ENCODE data around the gene ZNF280C.

Gene ZNF280C

GRCh38 chrX:130296297-130296678 is 27.6 kb upstream of the ZNF280C start:
- Histone ChIP-seq H3K27ac (ENCODE audit: low read depth, low read length) (no peak overlapping the region), H3K79me2 (ENCODE audit: insufficient read depth, low read length) (no peaks in the 10 kb centered on the region), H3K36me3 (ENCODE audit: low read length) (no peaks in the 10 kb centered on the region), H4K20me1 (ENCODE audit: low read depth, low read length) (no peaks in the 10 kb centered on the region), H2AFZ (ENCODE audit: low read depth, low read length, severe bottlenecking) (no peak overlapping the region), H3K4me2 (ENCODE audit: low read depth, low read length, poor library complexity, severe bottlenecking) (no peak overlapping the region), H3K9ac (ENCODE audit: low read length) (no peak overlapping the region), H3F3A (ENCODE audit: insufficient read depth) (no peaks in the 10 kb centered on the region), H3K9me3 (ENCODE audit: insufficient read depth, low read length) (no peaks in the 10 kb centered on the region), H3K27me3 (ENCODE audit: low read length) (no peaks in the 10 kb centered on the region), H3K4me3 (ENCODE audit: insufficient read depth, low read length, poor library complexity, severe bottlenecking) (no peak overlapping the region), H3K9me2 (replicated peaks; ENCODE audit: insufficient read depth, low read length) (no peaks in the 10 kb centered on the region)
- TF ChIP-seq CTCF (IDR thresholded peaks at IDR 0.05; ENCODE audit: insufficient read depth, low read length, poor library complexity, severe bottlenecking) (no peak), EZH2phosphoT487 (conservative IDR thresholded peaks at IDR 0.05; ENCODE audit: low read length) (no peak)

- Histone ChIP-seq H3K4me3 (ENCODE audit: insufficient read depth, low read length, poor library complexity, severe bottlenecking) (no peak overlapping the region), H3F3A (ENCODE audit: insufficient read depth) (no peaks in the 10 kb centered on the region), H4K20me1 (ENCODE audit: low read depth, low read length) (no peaks in the 10 kb centered on the region), H3K27ac (ENCODE audit: low read depth, low read length) (no peak overlapping the region), H3K4me2 (ENCODE audit: low read depth, low read length, poor library complexity, severe bottlenecking) (no peak overlapping the region), H3K79me2 (ENCODE audit: insufficient read depth, low read length) (no peaks in the 10 kb centered on the region), H3K36me3 (ENCODE audit: low read length) (no peaks in the 10 kb centered on the region), H3K9me2 (replicated peaks; ENCODE audit: insufficient read depth, low read length) (no peaks in the 10 kb centered on the region), H3K27me3 (ENCODE audit: low read length) (no peaks in the 10 kb centered on the region), H3K9ac (ENCODE audit: low read length) (no peak overlapping the region), H2AFZ (ENCODE audit: low read depth, low read length, severe bottlenecking) (no peak overlapping the region), H3K9me3 (ENCODE audit: insufficient read depth, low read length) (no peaks in the 10 kb centered on the region)
- TF ChIP-seq EZH2phosphoT487 (conservative IDR thresholded peaks at IDR 0.05; ENCODE audit: low read length) (no peak), CTCF (IDR thresholded peaks at IDR 0.05; ENCODE audit: insufficient read depth, low read length, poor library complexity, severe bottlenecking) (no peak)
These were observed 27.0 kb upstream of the ZNF280C start for GRCh38 chrX:130295519-130296296.

GRCh38 chrX:130287071-130287770 is 18.5 kb upstream of the ZNF280C start:
- H3K4me3 ChIP-seq (ENCODE audit: insufficient read depth, low read length, poor library complexity, severe bottlenecking) = no peak overlapping the region

More at GRCh38 chrX:130287071-130287770, 18.5 kb upstream of the ZNF280C start:
- Histone ChIP-seq H3F3A (ENCODE audit: insufficient read depth) (no peaks in the 10 kb centered on the region), H3K36me3 (ENCODE audit: low read length) (no peaks in the 10 kb centered on the region), H3K27ac (ENCODE audit: low read depth, low read length) (no peak overlapping the region), H3K79me2 (ENCODE audit: insufficient read depth, low read length) (no peaks in the 10 kb centered on the region), H3K9me2 (replicated peaks; ENCODE audit: insufficient read depth, low read length) (no peaks in the 10 kb centered on the region), H3K4me2 (ENCODE audit: low read depth, low read length, poor library complexity, severe bottlenecking) (no peak overlapping the region), H4K20me1 (ENCODE audit: low read depth, low read length) (no peaks in the 10 kb centered on the region), H3K9me3 (ENCODE audit: insufficient read depth, low read length) (no peaks in the 10 kb centered on the region), H2AFZ (ENCODE audit: low read depth, low read length, severe bottlenecking) (no peak overlapping the region), H3K9ac (ENCODE audit: low read length) (no peak overlapping the region), H3K27me3 (ENCODE audit: low read length) (no peaks in the 10 kb centered on the region)
- TF ChIP-seq CTCF (IDR thresholded peaks at IDR 0.05; ENCODE audit: insufficient read depth, low read length, poor library complexity, severe bottlenecking) = no peak
- no peak for TF ChIP-seq EZH2phosphoT487 (conservative IDR thresholded peaks at IDR 0.05; ENCODE audit: low read length)
